HCT116 (cell line): ENCODE measurements around the gene CREB3L1. TPM values are rescaled to one million over a fixed set of nuclear protein-coding genes. Genes with fewer than 3 reads are reported as not detected.
A peak's percentile ranks its signal among the peaks of the same experiment; 100 is the strongest.

ENCODE experiments used
- ATAC-seq: fragments of 200-7000 bp; cut with Tn5 transposase; 2 replicates; pipeline ENCODE4 v1.9.1; 2020; ENCODE audit warnings: mild to moderate bottlenecking, moderate library complexity
- BruUV-seq: library from RNA; stranded (reverse); fragments of 400-500 nt; replicated peaks from 2 replicates; lab custom pipeline; 2021; lab: Mats Ljungman, UMichigan
- CTCF ChIA-PET: fragments of 300-600 bp; sonication (Branson Sonifier 250); formaldehyde crosslinking; loops from one replicate; lab custom pipeline; 2021; ENCODE audit warnings: antibody characterized with exemption; lab: Charles Lee
- POLR2A ChIA-PET: fragments of 300-600, 350-600 bp; sonication (Branson Sonifier 250); formaldehyde crosslinking; loops from one replicate; lab custom pipeline; 2021; ENCODE audit warnings: antibody characterized with exemption; lab: Charles Lee
- RAD21 ChIA-PET, 2 experiments: fragments of 300-600 bp; sonication (Branson Sonifier 250); formaldehyde crosslinking; loops; one replicate each; lab custom pipeline; 2023; ENCODE audit warnings: low total read pairs in 2 of 2; ENCODE audit not compliant: uncharacterized antibody in 2 of 2, unreplicated experiment in 2 of 2, low non-redundant PET in 1 of 2; lab: Charles Lee
- DNase-seq: peaks from one replicate; pipeline ENCODE4 v3.0.0-alpha.2; 2010; ENCODE audit warnings: low read depth, low spot score
- H2AFZ ChIP-seq: fragments of 200-600 bp; shearing (Covaris generic), sonication (generic); 2 replicates; pipeline ENCODE4 v1.6.1; 2017; ENCODE audit warnings: low read depth, mixed run types, mixed read lengths, antibody characterized with exemption, low read length; ENCODE audit not compliant: poor library complexity, severe bottlenecking
- H3K27ac ChIP-seq: 2 replicates; pipeline ENCODE4 v1.5.1; 2012; ENCODE audit warnings: low read depth, low read length
- H3K27me3 ChIP-seq: fragments of 200-600 bp; sonication (generic); 2 replicates; pipeline ENCODE4 v1.6.1; 2016; ENCODE audit warnings: mixed run types, low read length, mixed read lengths; ENCODE audit not compliant: insufficient read depth
- H3K36me3 ChIP-seq, 2 experiments: fragments of 200-500 bp in 1 of 2; fragments of 200-600 bp in 1 of 2; sonication (Bioruptor generic) in 1 of 2; sonication (generic) in 1 of 2; 2 replicates each; pipeline versions ENCODE4 v1.5.1 to v1.6.1; 2014 to 2016; ENCODE audit warnings: low read length in 2 of 2, inconsistent platforms in 1 of 2, mixed read lengths in 1 of 2, mixed run types in 1 of 2; ENCODE audit not compliant: insufficient read depth in 2 of 2, control insufficient read depth in 1 of 2
- H3K4me1 ChIP-seq, 2 experiments: fragments of 200-600 bp in 1 of 2; sonication (generic) in 1 of 2; 2 replicates each; pipeline versions ENCODE4 v1.5.1 to v1.6.1; 2012 to 2017; ENCODE audit warnings: low read length in 2 of 2, inconsistent platforms in 1 of 2, mild to moderate bottlenecking in 1 of 2, mixed read lengths in 1 of 2, mixed run types in 1 of 2, moderate library complexity in 1 of 2; ENCODE audit not compliant: insufficient read depth in 2 of 2, control insufficient read depth in 1 of 2
- H3K4me2 ChIP-seq: fragments of 200-600 bp; sonication (generic); 2 replicates; pipeline ENCODE4 v1.6.1; 2017; ENCODE audit warnings: mixed run types, low read length, mixed read lengths
- H3K4me3 ChIP-seq, 2 experiments: fragments of 200-600 bp in 1 of 2; sonication (generic) in 1 of 2; replicated peaks in 1 of 2; 2 replicates each; pipeline ENCODE4 v1.5.1; 2011 to 2016; ENCODE audit warnings: low read length in 2 of 2, control low read depth in 1 of 2, low read depth in 1 of 2, mild to moderate bottlenecking in 1 of 2, mixed read lengths in 1 of 2, mixed run types in 1 of 2
- H3K79me2 ChIP-seq: fragments of 200-600 bp; sonication (generic); 2 replicates; pipeline ENCODE4 v1.6.1; 2017; ENCODE audit warnings: mild to moderate bottlenecking, mixed run types, low read length, moderate library complexity, mixed read lengths; ENCODE audit not compliant: insufficient read depth
- H3K9ac ChIP-seq: fragments of 200-600 bp; sonication (generic); 2 replicates; pipeline ENCODE4 v1.6.1; 2016; ENCODE audit warnings: low read length, mixed read lengths
- H3K9me2 ChIP-seq: fragments of 200-600 bp; sonication (generic), shearing (Covaris generic); 2 replicates; pipeline ENCODE4 v1.6.1; 2017; ENCODE audit warnings: mixed run types, mild to moderate bottlenecking, moderate library complexity; ENCODE audit not compliant: insufficient read depth
- H3K9me3 ChIP-seq, 2 experiments: fragments of 200-500 bp in 1 of 2; fragments of 200-600 bp in 1 of 2; sonication (Bioruptor generic) in 1 of 2; sonication (generic) in 1 of 2; 2 replicates each; pipeline ENCODE4 v1.6.1; 2014 to 2017; ENCODE audit warnings: low read length in 2 of 2, mixed read lengths in 2 of 2, inconsistent platforms in 1 of 2, low read depth in 1 of 2, mild to moderate bottlenecking in 1 of 2, mixed run types in 1 of 2, moderate library complexity in 1 of 2; ENCODE audit not compliant: control insufficient read depth in 1 of 2, insufficient read depth in 1 of 2
- H4K20me1 ChIP-seq: fragments of 200-600 bp; sonication (generic), shearing (Covaris generic); 2 replicates; pipeline ENCODE4 v1.6.1; 2017; ENCODE audit warnings: mixed run types, mild to moderate bottlenecking, moderate library complexity; ENCODE audit not compliant: insufficient read depth
- ELF1 ChIP-seq: IDR thresholded peaks from 2 replicates; pipeline ENCODE4 v1.6.1; 2012; ENCODE audit warnings: low read depth, borderline replicate concordance
- FOSL1 ChIP-seq: IDR thresholded peaks from 2 replicates; pipeline ENCODE4 v1.6.1; 2012; ENCODE audit warnings: low read depth
- MAX ChIP-seq: IDR thresholded peaks from 2 replicates; pipeline ENCODE4 v1.6.1; 2012
- POLR2AphosphoS5 ChIP-seq: IDR thresholded peaks from 2 replicates; pipeline ENCODE4 v1.6.1; 2011; ENCODE audit warnings: mild to moderate bottlenecking, low read depth, low read length, moderate library complexity
- RAD21 ChIP-seq: IDR thresholded peaks from 2 replicates; pipeline ENCODE4 v1.6.1; 2012; ENCODE audit warnings: low read depth, mild to moderate bottlenecking
- ZFX ChIP-seq: fragments of 450-650 bp; IDR thresholded peaks from 2 replicates; pipeline ENCODE4 v1.6.1; 2017
- intact Hi-C: fragments of 100-400 bp; cut with micrococcal nuclease; formaldehyde crosslinking; loops from 2 replicates; pipeline ENCODE4 v1.10.0; 2022
- total RNA-seq: library from RNA; stranded (reverse); gene quantifications from one replicate; pipeline ENCODE4 v1.2.1, GENCODE V29; 2021; ENCODE audit not compliant: unreplicated experiment

Gene CREB3L1
- total RNA-seq, 1 experiment from 2014 or later: 0.37 TPM

DNA sequence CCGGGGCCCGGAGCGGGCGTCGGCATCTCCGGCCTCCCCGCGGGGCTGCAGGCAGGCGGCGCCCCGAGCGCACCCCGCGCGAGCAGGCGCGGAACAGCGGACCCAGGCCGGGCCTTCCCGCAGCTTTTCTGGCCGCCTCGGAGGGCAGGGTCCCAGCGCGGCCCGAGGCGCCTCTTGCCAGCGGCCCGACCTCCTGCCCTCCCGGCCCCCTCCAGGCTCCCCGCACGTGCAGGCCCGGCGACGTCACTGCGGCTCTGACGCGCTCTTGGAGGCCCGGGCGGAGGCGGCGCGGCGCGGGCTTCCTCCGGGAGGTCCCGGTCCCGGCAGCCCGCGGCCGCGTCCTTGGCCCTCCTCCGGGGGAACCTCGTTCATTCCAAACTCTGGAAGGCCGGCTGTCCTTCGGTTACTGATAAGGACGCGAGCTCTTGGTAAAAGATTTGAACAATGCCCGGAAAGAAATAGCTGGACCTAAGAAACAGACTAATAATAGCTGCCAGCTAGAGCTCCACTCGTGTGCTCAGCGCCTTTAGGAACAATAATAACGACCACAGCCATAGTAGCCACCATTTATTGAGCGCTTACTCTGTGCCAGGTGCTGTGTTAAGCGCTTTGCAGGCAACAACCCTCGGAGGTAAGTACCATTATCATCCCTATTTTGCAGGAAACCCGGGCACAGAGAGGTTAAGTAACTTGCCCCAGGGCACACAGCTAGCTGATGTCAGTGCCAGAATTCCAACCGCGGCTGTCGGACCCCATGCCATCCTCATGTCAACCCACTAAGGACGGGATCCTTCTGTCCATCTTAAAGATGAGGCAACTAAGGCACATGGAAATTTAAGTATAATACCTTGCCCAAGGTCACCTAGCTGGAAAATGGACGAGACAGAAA lies 39.1 kb upstream of the CREB3L1 start:
- H3K4me2 ChIP-seq: peak overlapping the region; percentile 85
- no peaks in the 10 kb centered on the region for H3K9me3 ChIP-seq
- no peaks in the 10 kb centered on the region for H3K9me2 ChIP-seq
- no peaks in the 10 kb centered on the region for H3K27me3 ChIP-seq
- peak; percentile 49 for ATAC-seq
- POLR2A ChIA-PET: interaction anchor here (1.1 to 2.8 kb wide), 3 partner anchors 72 to 320 kb away, joined by 3 to 10 read pairs (median 4); partner anchors contain the start of gene PHF21A
- BruUV-seq: TSS peak; percentile 37
- no peaks in the 10 kb centered on the region for H4K20me1 ChIP-seq
- peak overlapping the region; percentile 60 for H3K9ac ChIP-seq
- H3K36me3 ChIP-seq: no peaks in the 10 kb centered on the region
- DNase-seq: no peak
- peaks cover 28 to 64% of the 10 kb centered on the region in 2 experiments for H3K4me1 ChIP-seq
- CTCF ChIA-PET: interaction anchor here (1.1 to 5.1 kb wide), 6 partner anchors 9 to 232 kb away, joined by 3 to 56 read pairs (median 6); partner anchors contain the start of gene DGKZ
- H3K4me3 ChIP-seq: peak overlapping the region; percentile 53 to 59
- peak overlapping the region; percentile 63 for H2AFZ ChIP-seq
- intact Hi-C loops: loop anchor here (5.0 kb wide), 1 partner anchor 379 kb away; the partner anchor contains the start of genes ATG13 and HARBI1
- TF ChIP-seq MAX (no peak), POLR2AphosphoS5 (peak; percentile 11; the same call in 1 of the 2 replicates), RAD21 (no peak), ZFX (peak; percentile 89), ELF1 (no peak), FOSL1 (no peak)
- H3K79me2 ChIP-seq: no peaks in the 10 kb centered on the region
- RAD21 ChIA-PET: interaction anchor here in 1 of 2 experiments (0.9 kb wide), 1 partner anchor 273 kb away, joined by 3 read pairs; no protein-coding TSS in a partner anchor
- H3K27ac ChIP-seq: peak overlapping the region; percentile 70
